Brain microvascular endothelial cell (primary cell): Measurements from ENCODE around the gene EHF.
A peak's percentile ranks its signal among the peaks of the same experiment; 100 is the strongest.

Experiments
- DNase-seq: peaks from one replicate; pipeline ENCODE4 v3.0.0-alpha.2; 2020
- H3K27ac ChIP-seq: fragments of 250-450 bp; sonication (Bioruptor Pico); 2 replicates; pipeline ENCODE4 v1.5.1; 2020; ENCODE audit warnings: mild to moderate bottlenecking, moderate library complexity
- H3K27me3 ChIP-seq: fragments of 250-450 bp; sonication (Bioruptor Pico); replicated peaks from 2 replicates; pipeline ENCODE4 v1.5.1; 2020; ENCODE audit warnings: mild to moderate bottlenecking
- H3K36me3 ChIP-seq: fragments of 250-450 bp; sonication (Bioruptor Pico); replicated peaks from 2 replicates; pipeline ENCODE4 v1.5.1; 2020; ENCODE audit warnings: mild to moderate bottlenecking
- H3K4me3 ChIP-seq: 2 replicates; pipeline ENCODE4 v1.5.1; 2011; ENCODE audit warnings: low read depth, mild to moderate bottlenecking, control low read depth, low read length, moderate library complexity
- in situ Hi-C: cut with HindIII; loops from 2 replicates; pipeline ENCODE4 v1.10.0; 2017; ENCODE audit warnings: low sequenced_read_pairs, low pct_ligation_motif_present
- TF ChIP-seq, protein P1 (sequence below): IDR thresholded peaks from 2 replicates; pipeline ENCODE4 v1.5.1; 2011; ENCODE audit warnings: low read depth, mild to moderate bottlenecking, moderate library complexity, low read length, control low read depth, inconsistent platforms; ENCODE audit errors: missing control alignments

EHF gene

DNA sequence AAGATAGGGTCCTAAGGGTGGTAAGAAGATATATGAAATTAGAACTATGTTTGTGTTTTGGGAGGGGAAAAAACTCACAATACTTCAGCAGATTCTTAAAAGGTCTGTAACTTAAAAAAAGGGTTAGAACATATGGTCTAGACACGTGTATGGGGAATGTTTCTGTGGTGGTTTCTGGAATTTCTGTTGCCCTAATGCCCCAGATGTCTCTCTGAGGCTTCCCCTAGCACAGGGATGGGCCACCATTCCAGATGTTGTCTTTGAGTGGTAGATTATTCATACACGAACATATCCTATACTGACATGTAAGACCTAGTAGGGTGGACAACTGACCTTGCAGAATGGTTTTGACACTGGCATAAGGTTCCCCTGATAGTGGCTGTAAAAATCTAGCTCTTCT is 26.2 kb downstream of the EHF start:
- H3K27ac ChIP-seq, result no peak overlapping the region
- no peak for DNase-seq
- H3K27me3 ChIP-seq, result no peaks in the 10 kb centered on the region
- no peaks in the 10 kb centered on the region for H3K36me3 ChIP-seq
- TF ChIP-seq, protein P1, sequence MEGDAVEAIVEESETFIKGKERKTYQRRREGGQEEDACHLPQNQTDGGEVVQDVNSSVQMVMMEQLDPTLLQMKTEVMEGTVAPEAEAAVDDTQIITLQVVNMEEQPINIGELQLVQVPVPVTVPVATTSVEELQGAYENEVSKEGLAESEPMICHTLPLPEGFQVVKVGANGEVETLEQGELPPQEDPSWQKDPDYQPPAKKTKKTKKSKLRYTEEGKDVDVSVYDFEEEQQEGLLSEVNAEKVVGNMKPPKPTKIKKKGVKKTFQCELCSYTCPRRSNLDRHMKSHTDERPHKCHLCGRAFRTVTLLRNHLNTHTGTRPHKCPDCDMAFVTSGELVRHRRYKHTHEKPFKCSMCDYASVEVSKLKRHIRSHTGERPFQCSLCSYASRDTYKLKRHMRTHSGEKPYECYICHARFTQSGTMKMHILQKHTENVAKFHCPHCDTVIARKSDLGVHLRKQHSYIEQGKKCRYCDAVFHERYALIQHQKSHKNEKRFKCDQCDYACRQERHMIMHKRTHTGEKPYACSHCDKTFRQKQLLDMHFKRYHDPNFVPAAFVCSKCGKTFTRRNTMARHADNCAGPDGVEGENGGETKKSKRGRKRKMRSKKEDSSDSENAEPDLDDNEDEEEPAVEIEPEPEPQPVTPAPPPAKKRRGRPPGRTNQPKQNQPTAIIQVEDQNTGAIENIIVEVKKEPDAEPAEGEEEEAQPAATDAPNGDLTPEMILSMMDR, result no peak
- no peak overlapping the region for H3K4me3 ChIP-seq
- in situ Hi-C loops, result no loop called here

GRCh38 chr11:34647532-34647931 is 26.6 kb downstream of the EHF start:
- H3K27ac ChIP-seq, result no peak overlapping the region

DNA sequence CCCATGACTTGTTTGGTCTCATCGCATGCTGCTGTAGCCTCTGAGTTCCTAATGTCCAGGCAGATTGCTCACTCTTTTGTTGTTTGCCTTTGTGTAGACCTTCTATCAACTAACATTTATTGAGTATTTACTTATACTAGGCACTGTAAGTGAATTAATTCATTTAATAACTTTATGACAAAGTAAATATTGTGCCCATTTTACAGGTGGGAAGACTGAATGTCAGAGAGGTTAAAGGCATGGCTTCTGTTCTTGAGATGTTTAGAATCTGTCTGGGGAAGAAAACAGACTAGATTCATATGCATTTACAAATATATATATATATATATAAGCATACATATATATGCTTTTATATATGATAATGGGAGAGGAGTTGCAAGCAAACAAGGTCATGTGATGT is 27.1 kb downstream of the EHF start:
- no peaks in the 10 kb centered on the region for H3K27me3 ChIP-seq
- H3K36me3 ChIP-seq, result no peaks in the 10 kb centered on the region
- DNase-seq, result no peak
- no peak overlapping the region for H3K4me3 ChIP-seq
- no peak overlapping the region for H3K27ac ChIP-seq
- TF ChIP-seq, protein P1, result no peak
- in situ Hi-C loops, result no loop called here

More at GRCh38 chr11:34647532-34647931, 26.6 kb downstream of the EHF start:
- no peak for DNase-seq
- no peak overlapping the region for H3K4me3 ChIP-seq
- no peaks in the 10 kb centered on the region for H3K36me3 ChIP-seq
- TF ChIP-seq, protein P1, result no peak
- H3K27me3 ChIP-seq, result no peaks in the 10 kb centered on the region
- in situ Hi-C loops, result no loop called here

GRCh38 chr11:34649597-34649996 is 28.7 kb downstream of the EHF start:
- Histone ChIP-seq H3K27ac (no peak overlapping the region), H3K4me3 (no peak overlapping the region), H3K27me3 (no peaks in the 10 kb centered on the region), H3K36me3 (no peaks in the 10 kb centered on the region)
- DNase-seq, result no peak
- in situ Hi-C loops, result no loop called here
- TF ChIP-seq, protein P1, result no peak

DNA sequence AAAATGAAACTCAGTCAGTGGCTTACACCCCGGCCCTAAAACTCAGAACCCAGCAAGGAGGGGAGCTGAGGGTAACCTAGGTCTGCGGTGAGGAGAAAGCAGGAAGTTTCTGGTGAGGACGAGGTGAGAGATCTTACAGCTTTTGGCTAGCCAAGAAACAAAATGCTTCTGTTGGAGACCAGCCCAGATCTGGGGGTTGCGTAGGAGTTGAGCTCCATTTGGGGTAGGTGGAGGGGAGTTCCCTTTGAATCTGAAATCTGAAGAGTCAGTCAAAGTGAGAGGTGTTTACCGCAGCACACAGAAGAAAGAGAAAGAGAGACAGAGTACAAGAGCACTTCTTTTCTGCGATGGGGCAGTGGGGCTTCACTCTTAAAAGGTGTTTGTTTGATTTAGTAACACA is 29.6 kb downstream of the EHF start:
- Histone ChIP-seq H3K36me3 (no peaks in the 10 kb centered on the region), H3K27ac (no peak overlapping the region), H3K4me3 (no peak overlapping the region), H3K27me3 (no peaks in the 10 kb centered on the region)
- no peak for DNase-seq
- in situ Hi-C loops, result no loop called here
- TF ChIP-seq, protein P1, result no peak

GRCh38 chr11:34651551-34651950 is 30.7 kb downstream of the EHF start:
- Histone ChIP-seq H3K27ac (no peak overlapping the region), H3K27me3 (no peaks in the 10 kb centered on the region), H3K36me3 (no peaks in the 10 kb centered on the region), H3K4me3 (no peak overlapping the region)
- TF ChIP-seq, protein P1, result no peak
- DNase-seq, result peak; percentile 43
- in situ Hi-C loops, result no loop called here
